IPS-18a (cell line): ENCODE data around the gene IFRD2.
A peak's percentile ranks its signal among the peaks of the same experiment; 100 is the strongest.

Experiments used
- H3K27ac ChIP-seq: one replicate; pipeline ENCODE4 v1.5.1; 2013; ENCODE audit warnings: low read length
- H3K27me3 ChIP-seq: one replicate; pipeline ENCODE4 v1.6.1; 2013; ENCODE audit warnings: mild to moderate bottlenecking, low read length; ENCODE audit not compliant: control insufficient read depth, insufficient read depth
- H3K36me3 ChIP-seq: one replicate; pipeline ENCODE4 v1.6.1; 2013; ENCODE audit warnings: low read depth, low read length; ENCODE audit not compliant: control insufficient read depth
- H3K4me1 ChIP-seq: one replicate; pipeline ENCODE4 v1.6.1; 2013; ENCODE audit warnings: low read depth, low read length; ENCODE audit not compliant: control insufficient read depth
- H3K4me3 ChIP-seq: one replicate; pipeline ENCODE4 v1.5.1; 2013; ENCODE audit warnings: low read length
- H3K9ac ChIP-seq: one replicate; pipeline ENCODE4 v1.6.1; 2013; ENCODE audit warnings: mild to moderate bottlenecking, low read length, moderate library complexity
- H3K9me3 ChIP-seq: one replicate; pipeline ENCODE4 v1.6.1; 2013; ENCODE audit warnings: low read depth, low read length; ENCODE audit not compliant: control insufficient read depth

The IFRD2 gene

GRCh38 chr3:50260942-50261441 lies 31.2 kb downstream of the IFRD2 start:
- Histone ChIP-seq H3K27ac (no peak overlapping the region), H3K9ac (peak overlapping the region; percentile 77), H3K27me3 (no peaks in the 10 kb centered on the region), H3K36me3 (peaks cover 22% of the 10 kb centered on the region), H3K9me3 (no peaks in the 10 kb centered on the region), H3K4me1 (peaks cover 28% of the 10 kb centered on the region), H3K4me3 (peak overlapping the region; percentile 46)

- H3K4me3 ChIP-seq: peak overlapping the region; percentile 46
- peak overlapping the region; percentile 77 for H3K9ac ChIP-seq
- peaks cover 22% of the 10 kb centered on the region for H3K36me3 ChIP-seq
- H3K27ac ChIP-seq: no peak overlapping the region
- H3K9me3 ChIP-seq: no peaks in the 10 kb centered on the region
- peaks cover 24% of the 10 kb centered on the region for H3K4me1 ChIP-seq
- H3K27me3 ChIP-seq: no peaks in the 10 kb centered on the region
These were observed 31.9 kb downstream of the IFRD2 start for GRCh38 chr3:50260027-50260941.

GRCh38 chr3:50259432-50260026 lies 32.7 kb downstream of the IFRD2 start:
- H3K4me1 ChIP-seq: peaks cover 19% of the 10 kb centered on the region
- no peaks in the 10 kb centered on the region for H3K9me3 ChIP-seq
- H3K27ac ChIP-seq: no peak overlapping the region
- H3K9ac ChIP-seq: no peak overlapping the region
- H3K4me3 ChIP-seq: no peak overlapping the region
- H3K36me3 ChIP-seq: peaks cover 22% of the 10 kb centered on the region
- H3K27me3 ChIP-seq: no peaks in the 10 kb centered on the region

DNA sequence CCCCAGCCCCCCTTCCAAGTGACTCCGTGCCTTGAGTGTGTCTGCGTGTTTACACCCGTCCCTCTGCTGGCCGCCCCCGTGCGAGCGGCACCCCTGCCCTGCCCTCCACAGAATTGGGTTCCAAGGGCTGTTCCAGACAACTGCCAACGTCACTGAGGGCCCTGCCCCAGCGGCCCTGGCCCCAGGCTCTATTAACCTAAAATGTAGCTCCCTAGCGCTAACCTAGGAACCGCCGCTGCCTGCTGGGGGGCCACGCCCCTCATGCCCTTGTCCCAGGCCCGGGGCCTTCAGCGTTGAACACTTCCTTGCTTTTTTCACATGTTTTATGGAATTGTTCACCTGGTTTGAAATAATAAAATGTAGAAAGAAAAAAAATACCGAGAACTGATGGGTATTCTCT lies 33.2 kb downstream of the IFRD2 start:
- H3K9me3 ChIP-seq: no peaks in the 10 kb centered on the region
- H3K27ac ChIP-seq: no peak overlapping the region
- H3K9ac ChIP-seq: no peak overlapping the region
- peaks cover 22% of the 10 kb centered on the region for H3K36me3 ChIP-seq
- peaks cover 14% of the 10 kb centered on the region for H3K4me1 ChIP-seq
- no peaks in the 10 kb centered on the region for H3K27me3 ChIP-seq
- no peak overlapping the region for H3K4me3 ChIP-seq

- H3K9ac ChIP-seq: no peak overlapping the region
- H3K27ac ChIP-seq: no peak overlapping the region
- peaks cover 14% of the 10 kb centered on the region for H3K4me1 ChIP-seq
- H3K9me3 ChIP-seq: no peaks in the 10 kb centered on the region
- peaks cover 25% of the 10 kb centered on the region for H3K36me3 ChIP-seq
- no peaks in the 10 kb centered on the region for H3K27me3 ChIP-seq
- H3K4me3 ChIP-seq: no peak overlapping the region
These were observed 34.1 kb downstream of the IFRD2 start for GRCh38 chr3:50258029-50258680.

DNA sequence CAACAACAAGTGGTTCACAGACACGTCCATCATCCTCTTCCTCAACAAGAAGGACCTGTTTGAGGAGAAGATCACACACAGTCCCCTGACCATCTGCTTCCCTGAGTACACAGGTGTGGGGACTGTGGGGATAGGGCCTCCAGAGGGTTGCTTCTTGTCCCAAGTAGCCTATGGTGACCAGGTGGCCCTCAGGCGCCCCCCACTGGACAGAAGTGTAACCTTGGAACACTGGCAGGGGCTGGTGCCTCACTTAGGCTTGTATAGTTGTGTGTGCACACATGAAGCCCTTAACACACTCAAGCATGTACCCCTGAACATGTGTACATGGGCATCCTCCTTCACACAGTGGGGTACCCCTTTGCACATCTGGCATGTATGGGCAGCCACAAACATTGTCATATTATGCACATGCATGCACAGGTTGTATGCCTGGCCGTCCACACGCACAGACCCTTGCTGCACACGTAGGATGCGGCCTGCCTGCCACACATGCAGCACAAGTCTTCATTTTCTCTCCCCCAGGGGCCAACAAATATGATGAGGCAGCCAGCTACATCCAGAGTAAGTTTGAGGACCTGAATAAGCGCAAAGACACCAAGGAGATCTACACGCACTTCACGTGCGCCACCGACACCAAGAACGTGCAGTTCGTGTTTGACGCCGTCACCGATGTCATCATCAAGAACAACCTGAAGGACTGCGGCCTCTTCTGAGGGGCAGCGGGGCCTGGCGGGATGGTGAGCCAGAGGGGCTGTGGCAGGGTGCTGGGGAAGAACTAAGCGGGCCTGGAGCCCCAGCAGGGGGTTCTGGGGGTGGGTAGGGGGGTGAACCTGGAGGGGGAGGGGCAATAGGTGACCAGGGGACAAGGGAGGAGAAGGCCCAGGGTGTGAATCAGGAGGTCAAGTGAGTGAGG lies 35.0 kb downstream of the IFRD2 start:
- Histone ChIP-seq H3K27me3 (no peaks in the 10 kb centered on the region), H3K4me1 (peaks cover 14% of the 10 kb centered on the region), H3K27ac (no peak overlapping the region), H3K4me3 (no peak overlapping the region), H3K9me3 (no peaks in the 10 kb centered on the region), H3K36me3 (peaks cover 32% of the 10 kb centered on the region), H3K9ac (no peak overlapping the region)

- no peaks in the 10 kb centered on the region for H3K9me3 ChIP-seq
- no peak overlapping the region for H3K4me3 ChIP-seq
- H3K36me3 ChIP-seq: peaks cover 32% of the 10 kb centered on the region
- no peaks in the 10 kb centered on the region for H3K4me1 ChIP-seq
- no peak overlapping the region for H3K9ac ChIP-seq
- H3K27me3 ChIP-seq: no peaks in the 10 kb centered on the region
- no peak overlapping the region for H3K27ac ChIP-seq
These were observed 37.0 kb downstream of the IFRD2 start for GRCh38 chr3:50255251-50255615.

GRCh38 chr3:50254577-50255250 lies 37.5 kb downstream of the IFRD2 start:
- Histone ChIP-seq H3K4me1 (no peaks in the 10 kb centered on the region), H3K9ac (no peak overlapping the region), H3K4me3 (no peak overlapping the region), H3K9me3 (no peaks in the 10 kb centered on the region), H3K27me3 (no peaks in the 10 kb centered on the region), H3K36me3 (peaks cover 32% of the 10 kb centered on the region), H3K27ac (no peak overlapping the region)

- Histone ChIP-seq H3K4me3 (no peak overlapping the region), H3K4me1 (peaks cover 11% of the 10 kb centered on the region), H3K27ac (no peak overlapping the region), H3K9me3 (no peaks in the 10 kb centered on the region), H3K36me3 (peaks cover 13% of the 10 kb centered on the region), H3K9ac (no peak overlapping the region), H3K27me3 (no peaks in the 10 kb centered on the region)
These were observed 41.0 kb downstream of the IFRD2 start for GRCh38 chr3:50251220-50251619.

- Histone ChIP-seq H3K4me3 (no peak overlapping the region), H3K4me1 (peaks cover 14% of the 10 kb centered on the region), H3K27ac (no peak overlapping the region), H3K9ac (no peak overlapping the region), H3K9me3 (no peaks in the 10 kb centered on the region), H3K36me3 (peaks cover 11% of the 10 kb centered on the region), H3K27me3 (no peaks in the 10 kb centered on the region)
These were observed 41.7 kb downstream of the IFRD2 start for GRCh38 chr3:50250514-50250913.
